ENCODE measurements around the gene DERA.
"Not testable (repeated sequence)": the region's sequence is repeated elsewhere in the genome, so short reads cannot be mapped to it uniquely, and the experiment has no call there.

DNA sequence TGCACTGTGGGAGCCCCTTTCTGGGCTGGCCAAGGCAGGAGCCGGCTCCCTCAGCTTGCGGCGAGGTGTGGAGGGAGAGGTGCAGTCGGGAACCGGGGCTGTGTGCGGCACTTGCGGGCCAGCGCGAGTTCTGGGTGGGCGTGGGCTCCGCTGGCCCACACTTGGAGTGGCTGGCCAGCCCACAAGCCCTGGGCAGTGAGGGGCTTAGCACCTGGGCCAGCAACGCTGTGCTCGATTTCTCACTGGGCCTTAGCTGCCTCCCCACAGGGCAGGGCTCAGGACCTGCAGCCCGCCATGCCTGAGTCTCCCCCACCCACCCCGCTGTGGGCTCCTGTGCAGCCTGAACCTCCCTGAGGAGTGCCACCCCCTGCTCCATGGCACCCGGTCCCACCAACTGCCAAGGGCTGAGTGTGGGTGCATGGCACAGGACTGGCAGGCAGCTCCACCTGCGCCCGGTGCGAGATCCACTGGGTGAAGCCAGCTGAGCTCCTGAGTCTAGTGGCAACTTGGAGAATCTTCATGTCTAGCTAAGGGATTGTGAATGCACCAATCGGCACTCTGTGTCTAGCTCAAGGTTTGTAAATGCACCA is 36.5 kb upstream of the DERA start:
- TF ChIP-seq EZH2 (IDR thresholded peaks at IDR 0.05; ENCODE audit: low read depth), result not testable (repeated sequence)
- TF ChIP-seq, protein P1, sequence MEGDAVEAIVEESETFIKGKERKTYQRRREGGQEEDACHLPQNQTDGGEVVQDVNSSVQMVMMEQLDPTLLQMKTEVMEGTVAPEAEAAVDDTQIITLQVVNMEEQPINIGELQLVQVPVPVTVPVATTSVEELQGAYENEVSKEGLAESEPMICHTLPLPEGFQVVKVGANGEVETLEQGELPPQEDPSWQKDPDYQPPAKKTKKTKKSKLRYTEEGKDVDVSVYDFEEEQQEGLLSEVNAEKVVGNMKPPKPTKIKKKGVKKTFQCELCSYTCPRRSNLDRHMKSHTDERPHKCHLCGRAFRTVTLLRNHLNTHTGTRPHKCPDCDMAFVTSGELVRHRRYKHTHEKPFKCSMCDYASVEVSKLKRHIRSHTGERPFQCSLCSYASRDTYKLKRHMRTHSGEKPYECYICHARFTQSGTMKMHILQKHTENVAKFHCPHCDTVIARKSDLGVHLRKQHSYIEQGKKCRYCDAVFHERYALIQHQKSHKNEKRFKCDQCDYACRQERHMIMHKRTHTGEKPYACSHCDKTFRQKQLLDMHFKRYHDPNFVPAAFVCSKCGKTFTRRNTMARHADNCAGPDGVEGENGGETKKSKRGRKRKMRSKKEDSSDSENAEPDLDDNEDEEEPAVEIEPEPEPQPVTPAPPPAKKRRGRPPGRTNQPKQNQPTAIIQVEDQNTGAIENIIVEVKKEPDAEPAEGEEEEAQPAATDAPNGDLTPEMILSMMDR (conservative IDR thresholded peaks at IDR 0.05), result not testable (repeated sequence)
